ENCODE results near the gene WSCD2. TPM values are rescaled to one million over a fixed set of nuclear protein-coding genes. Genes with fewer than 3 reads are reported as not detected.
A peak's percentile ranks its signal among the peaks of the same experiment; 100 is the strongest.

WSCD2 gene
- total RNA-seq, 1 donor from 2014 or later = 1.9 TPM

- H3K36me3 Mint-ChIP-seq (ENCODE audit: low read depth) = no peaks in the 10 kb centered on the region
- H3K4me3 Mint-ChIP-seq = no peak overlapping the region
- no peak overlapping the region for H3K27ac Mint-ChIP-seq
- ChIA-PET POLR2A (no interaction called here), CTCF (no interaction called here)
- intact Hi-C loops (cut with micrococcal nuclease) = loop anchor here (10.0 kb wide), 1 partner anchor 357 kb away; the partner anchor contains the start of gene PRDM4
- peaks cover 2% of the 10 kb centered on the region for H3K9me3 Mint-ChIP-seq
- H3K4me1 Mint-ChIP-seq = peaks cover 39% of the 10 kb centered on the region
- TF ChIP-seq CTCF (IDR thresholded peaks at IDR 0.05) = no peak
- H3K27me3 Mint-ChIP-seq = peaks cover 1% of the 10 kb centered on the region
- DNase-seq (no peak), ATAC-seq (ENCODE audit: low read depth) (no peak)
Measured at GRCh38 chr12:108121320-108121719, 7.8 kb upstream of the WSCD2 start.

GRCh38 chr12:108121728-108122471 lies 7.2 kb upstream of the WSCD2 start:
- ATAC-seq (ENCODE audit: low read depth) (no peak), DNase-seq (no peak)
- peaks cover 6% of the 10 kb centered on the region for H3K27me3 Mint-ChIP-seq
- TF ChIP-seq CTCF (IDR thresholded peaks at IDR 0.05) = no peak
- CTCF ChIA-PET = no interaction called here
- no peak overlapping the region for H3K4me3 Mint-ChIP-seq
- POLR2A ChIA-PET = no interaction called here
- peak overlapping the region; percentile 14 for H3K27ac Mint-ChIP-seq
- intact Hi-C loops (cut with micrococcal nuclease) = loop anchor here (10.0 kb wide), 1 partner anchor 357 kb away; the partner anchor contains the start of gene PRDM4
- peaks cover 35% of the 10 kb centered on the region for H3K4me1 Mint-ChIP-seq
- peaks cover 2% of the 10 kb centered on the region for H3K9me3 Mint-ChIP-seq
- no peaks in the 10 kb centered on the region for H3K36me3 Mint-ChIP-seq (ENCODE audit: low read depth)

DNA sequence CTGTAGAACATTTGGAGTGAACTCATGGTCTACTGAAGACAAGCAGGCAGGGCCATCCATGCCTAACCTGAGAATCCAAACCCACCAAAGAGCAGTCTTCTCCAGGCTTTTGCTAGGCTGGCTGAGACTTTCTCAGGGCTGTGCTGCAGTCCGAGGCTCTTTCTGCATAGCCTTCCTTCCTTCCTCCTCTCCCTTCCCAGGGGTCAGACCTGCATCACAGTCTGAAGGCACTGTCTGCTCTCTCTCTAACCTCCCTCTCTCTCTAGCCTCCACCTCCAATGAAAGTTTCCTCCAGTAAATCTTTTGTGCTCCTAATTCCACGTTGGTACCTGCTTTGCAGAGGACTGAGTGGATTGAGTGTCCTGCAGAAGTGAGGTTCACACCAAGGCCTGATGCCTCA lies 6.4 kb upstream of the WSCD2 start:
- H3K9me3 Mint-ChIP-seq = peaks cover 2% of the 10 kb centered on the region
- H3K36me3 Mint-ChIP-seq (ENCODE audit: low read depth) = no peaks in the 10 kb centered on the region
- no peak overlapping the region for H3K27ac Mint-ChIP-seq
- no peak for TF ChIP-seq CTCF (IDR thresholded peaks at IDR 0.05)
- ChIA-PET POLR2A (no interaction called here), CTCF (no interaction called here)
- DNase-seq = no peak
- ATAC-seq (ENCODE audit: low read depth) = no peak
- intact Hi-C loops (cut with micrococcal nuclease) = loop anchor here (10.0 kb wide), 1 partner anchor 358 kb away; the partner anchor contains the start of gene PRDM4
- no peak overlapping the region for H3K4me3 Mint-ChIP-seq
- peaks cover 32% of the 10 kb centered on the region for H3K4me1 Mint-ChIP-seq
- H3K27me3 Mint-ChIP-seq = peaks cover 12% of the 10 kb centered on the region

- Mint-ChIP-seq H3K4me1 (peaks cover 24% of the 10 kb centered on the region), H3K27ac (no peak overlapping the region), H3K36me3 (ENCODE audit: low read depth) (no peaks in the 10 kb centered on the region), H3K9me3 (peaks cover 2% of the 10 kb centered on the region), H3K27me3 (peaks cover 17% of the 10 kb centered on the region), H3K4me3 (no peak overlapping the region)
- TF ChIP-seq CTCF (IDR thresholded peaks at IDR 0.05) = no peak
- ChIA-PET POLR2A (no interaction called here), CTCF (no interaction called here)
- intact Hi-C loops (cut with micrococcal nuclease) = loop anchor here (10.0 kb wide), 1 partner anchor 359 kb away; the partner anchor contains the start of gene PRDM4
- no peak for DNase-seq
- ATAC-seq (ENCODE audit: low read depth) = no peak
Measured at GRCh38 chr12:108123402-108123801, 5.7 kb upstream of the WSCD2 start.

GRCh38 chr12:108125073-108125472 lies 4.0 kb upstream of the WSCD2 start:
- no peaks in the 10 kb centered on the region for H3K36me3 Mint-ChIP-seq (ENCODE audit: low read depth)
- peaks cover 2% of the 10 kb centered on the region for H3K9me3 Mint-ChIP-seq
- peaks cover 21% of the 10 kb centered on the region for H3K27me3 Mint-ChIP-seq
- no peak overlapping the region for H3K4me3 Mint-ChIP-seq
- TF ChIP-seq CTCF (IDR thresholded peaks at IDR 0.05) = no peak
- peaks cover 18% of the 10 kb centered on the region for H3K4me1 Mint-ChIP-seq
- intact Hi-C loops (cut with micrococcal nuclease) = loop anchor here (10.0 kb wide), 1 partner anchor 360 kb away; the partner anchor contains the start of gene PRDM4
- no peak for DNase-seq
- H3K27ac Mint-ChIP-seq = no peak overlapping the region
- ChIA-PET CTCF (no interaction called here), POLR2A (no interaction called here)
- ATAC-seq (ENCODE audit: low read depth) = no peak
